ENCODE results near the gene COL19A1. TPM values are rescaled to one million over a fixed set of nuclear protein-coding genes. Genes with fewer than 3 reads are reported as not detected.

COL19A1 gene
- total RNA-seq, 2 experiments from 2014 or later = 0.03 TPM; not detected in 1

DNA sequence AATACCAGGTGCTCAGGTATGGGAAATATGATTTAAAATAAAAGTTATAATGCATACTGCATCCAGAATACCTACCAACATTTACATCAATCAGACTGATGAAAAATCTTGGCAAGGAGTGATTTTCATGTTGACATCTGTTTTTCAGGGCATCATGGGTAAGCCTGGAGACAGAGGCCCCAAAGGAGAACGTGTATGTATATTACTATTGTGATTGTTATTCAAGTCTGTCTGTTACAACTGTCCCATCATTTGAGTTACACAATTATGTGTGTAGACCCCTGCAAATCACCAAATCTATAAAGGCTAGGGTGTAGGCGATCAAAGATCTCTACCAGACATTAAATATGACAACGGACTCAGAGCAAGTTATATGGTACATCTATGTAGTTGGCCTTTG, 318.4 kb downstream of the COL19A1 start:
- no peak overlapping the region for H2AFZ ChIP-seq (ENCODE audit: low read length)
- ChIA-PET POLR2A (no interaction called here), CTCF (ENCODE audit: unreplicated experiment) (no interaction called here)
- no TSS peak for BruUV-seq (replicated peaks)
- H3K36me3 ChIP-seq (ENCODE audit: insufficient read depth, low read length) = no peaks in the 10 kb centered on the region
- intact Hi-C loops (cut with micrococcal nuclease; ENCODE audit: unreplicated experiment) = no loop called here
- no peaks in the 10 kb centered on the region for H4K20me1 ChIP-seq (ENCODE audit: insufficient read depth, low read length)
- H3K4me3 ChIP-seq (ENCODE audit: low read depth, low read length, poor library complexity, severe bottlenecking) = no peak overlapping the region
- H3K9me2 ChIP-seq (ENCODE audit: insufficient read depth, low read length) = no peaks in the 10 kb centered on the region
- no peak for TF ChIP-seq EZH2phosphoT487 (IDR thresholded peaks at IDR 0.05; ENCODE audit: borderline replicate concordance, low read depth, low read length)
- no peaks in the 10 kb centered on the region for H3K9me3 ChIP-seq (ENCODE audit: low read length)
- H3K27ac ChIP-seq (ENCODE audit: low read depth, low read length, poor library complexity, severe bottlenecking) = no peak overlapping the region
- no peaks in the 10 kb centered on the region for H3K4me1 ChIP-seq (ENCODE audit: insufficient read depth, low read length, poor library complexity, severe bottlenecking)
- no peaks in the 10 kb centered on the region for H3K79me2 ChIP-seq (ENCODE audit: insufficient read depth, low read depth, low read length)
- no peak overlapping the region for H3K4me2 ChIP-seq (ENCODE audit: low read length)
- DNase-seq (ENCODE audit: low spot score) = no peak

GRCh38 chr6:70186461-70186860, 320.1 kb downstream of the COL19A1 start:
- no peak overlapping the region for H3K4me3 ChIP-seq (ENCODE audit: low read depth, low read length, poor library complexity, severe bottlenecking)
- TF ChIP-seq, protein P1, sequence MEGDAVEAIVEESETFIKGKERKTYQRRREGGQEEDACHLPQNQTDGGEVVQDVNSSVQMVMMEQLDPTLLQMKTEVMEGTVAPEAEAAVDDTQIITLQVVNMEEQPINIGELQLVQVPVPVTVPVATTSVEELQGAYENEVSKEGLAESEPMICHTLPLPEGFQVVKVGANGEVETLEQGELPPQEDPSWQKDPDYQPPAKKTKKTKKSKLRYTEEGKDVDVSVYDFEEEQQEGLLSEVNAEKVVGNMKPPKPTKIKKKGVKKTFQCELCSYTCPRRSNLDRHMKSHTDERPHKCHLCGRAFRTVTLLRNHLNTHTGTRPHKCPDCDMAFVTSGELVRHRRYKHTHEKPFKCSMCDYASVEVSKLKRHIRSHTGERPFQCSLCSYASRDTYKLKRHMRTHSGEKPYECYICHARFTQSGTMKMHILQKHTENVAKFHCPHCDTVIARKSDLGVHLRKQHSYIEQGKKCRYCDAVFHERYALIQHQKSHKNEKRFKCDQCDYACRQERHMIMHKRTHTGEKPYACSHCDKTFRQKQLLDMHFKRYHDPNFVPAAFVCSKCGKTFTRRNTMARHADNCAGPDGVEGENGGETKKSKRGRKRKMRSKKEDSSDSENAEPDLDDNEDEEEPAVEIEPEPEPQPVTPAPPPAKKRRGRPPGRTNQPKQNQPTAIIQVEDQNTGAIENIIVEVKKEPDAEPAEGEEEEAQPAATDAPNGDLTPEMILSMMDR (conservative IDR thresholded peaks at IDR 0.05; ENCODE audit: low read length) = no peak
- no peak for TF ChIP-seq EZH2phosphoT487 (IDR thresholded peaks at IDR 0.05; ENCODE audit: borderline replicate concordance, low read depth, low read length)
- DNase-seq (ENCODE audit: low spot score) = no peak
- no TSS peak for BruUV-seq (replicated peaks)
- no peaks in the 10 kb centered on the region for H3K36me3 ChIP-seq (ENCODE audit: insufficient read depth, low read length)
- H3K9me2 ChIP-seq (ENCODE audit: insufficient read depth, low read length) = no peaks in the 10 kb centered on the region
- H4K20me1 ChIP-seq (ENCODE audit: insufficient read depth, low read length) = no peaks in the 10 kb centered on the region
- CTCF ChIA-PET (ENCODE audit: unreplicated experiment) = no interaction called here
- no peak overlapping the region for H3K27ac ChIP-seq (ENCODE audit: low read depth, low read length, poor library complexity, severe bottlenecking)
- no peaks in the 10 kb centered on the region for H3K79me2 ChIP-seq (ENCODE audit: insufficient read depth, low read depth, low read length)
- intact Hi-C loops (cut with micrococcal nuclease; ENCODE audit: unreplicated experiment) = no loop called here
- POLR2A ChIA-PET = interaction anchor here (0.6 kb wide), 1 partner anchor 250 kb away, joined by 3 read pairs; no protein-coding TSS in a partner anchor
- no peak overlapping the region for H3K4me2 ChIP-seq (ENCODE audit: low read length)
- no peaks in the 10 kb centered on the region for H3K9me3 ChIP-seq (ENCODE audit: low read length)
- H3K4me1 ChIP-seq (ENCODE audit: insufficient read depth, low read length, poor library complexity, severe bottlenecking) = no peaks in the 10 kb centered on the region
- no peak overlapping the region for H2AFZ ChIP-seq (ENCODE audit: low read length)

DNA sequence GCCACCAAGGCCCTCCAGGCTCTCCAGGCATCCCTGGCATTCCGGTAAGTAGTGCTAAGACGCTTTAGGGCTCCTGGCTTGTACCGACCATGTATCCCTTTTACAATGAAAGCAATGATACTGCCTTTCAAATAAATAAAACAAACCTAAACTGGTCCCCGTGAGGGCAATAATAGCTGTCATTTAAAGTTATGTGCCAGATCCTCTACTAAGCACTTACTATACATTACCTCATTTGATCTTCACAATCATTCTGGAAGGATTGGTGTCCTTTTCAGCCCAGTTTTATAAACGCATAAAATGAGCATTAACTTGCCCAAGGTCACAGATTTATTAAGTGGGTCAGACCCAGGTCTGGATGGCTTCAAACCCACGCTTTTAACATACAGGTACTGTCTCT, 321.8 kb downstream of the COL19A1 start:
- CTCF ChIA-PET (ENCODE audit: unreplicated experiment) = no interaction called here
- no peaks in the 10 kb centered on the region for H3K9me2 ChIP-seq (ENCODE audit: insufficient read depth, low read length)
- no peaks in the 10 kb centered on the region for H3K79me2 ChIP-seq (ENCODE audit: insufficient read depth, low read depth, low read length)
- H3K4me3 ChIP-seq (ENCODE audit: low read depth, low read length, poor library complexity, severe bottlenecking) = no peak overlapping the region
- BruUV-seq (replicated peaks) = no TSS peak
- no peaks in the 10 kb centered on the region for H3K9me3 ChIP-seq (ENCODE audit: low read length)
- TF ChIP-seq EZH2phosphoT487 (IDR thresholded peaks at IDR 0.05; ENCODE audit: borderline replicate concordance, low read depth, low read length) = no peak
- TF ChIP-seq, protein P1 (conservative IDR thresholded peaks at IDR 0.05; ENCODE audit: low read length) = no peak
- H2AFZ ChIP-seq (ENCODE audit: low read length) = no peak overlapping the region
- POLR2A ChIA-PET = no interaction called here
- H3K4me2 ChIP-seq (ENCODE audit: low read length) = no peak overlapping the region
- intact Hi-C loops (cut with micrococcal nuclease; ENCODE audit: unreplicated experiment) = no loop called here
- H3K36me3 ChIP-seq (ENCODE audit: insufficient read depth, low read length) = no peaks in the 10 kb centered on the region
- H4K20me1 ChIP-seq (ENCODE audit: insufficient read depth, low read length) = no peaks in the 10 kb centered on the region
- DNase-seq (ENCODE audit: low spot score) = no peak
- no peak overlapping the region for H3K27ac ChIP-seq (ENCODE audit: low read depth, low read length, poor library complexity, severe bottlenecking)
- no peaks in the 10 kb centered on the region for H3K4me1 ChIP-seq (ENCODE audit: insufficient read depth, low read length, poor library complexity, severe bottlenecking)
